HG02852 (cell line): ENCODE data around the gene PORCN.

Source experiments
- ATAC-seq: cut with Tn5 transposase; IDR thresholded peaks from one replicate; pipeline ENCODE4 v1.9.1; 2021; ENCODE audit warnings: mild to moderate bottlenecking, moderate library complexity; ENCODE audit not compliant: unreplicated experiment

PORCN gene

DNA sequence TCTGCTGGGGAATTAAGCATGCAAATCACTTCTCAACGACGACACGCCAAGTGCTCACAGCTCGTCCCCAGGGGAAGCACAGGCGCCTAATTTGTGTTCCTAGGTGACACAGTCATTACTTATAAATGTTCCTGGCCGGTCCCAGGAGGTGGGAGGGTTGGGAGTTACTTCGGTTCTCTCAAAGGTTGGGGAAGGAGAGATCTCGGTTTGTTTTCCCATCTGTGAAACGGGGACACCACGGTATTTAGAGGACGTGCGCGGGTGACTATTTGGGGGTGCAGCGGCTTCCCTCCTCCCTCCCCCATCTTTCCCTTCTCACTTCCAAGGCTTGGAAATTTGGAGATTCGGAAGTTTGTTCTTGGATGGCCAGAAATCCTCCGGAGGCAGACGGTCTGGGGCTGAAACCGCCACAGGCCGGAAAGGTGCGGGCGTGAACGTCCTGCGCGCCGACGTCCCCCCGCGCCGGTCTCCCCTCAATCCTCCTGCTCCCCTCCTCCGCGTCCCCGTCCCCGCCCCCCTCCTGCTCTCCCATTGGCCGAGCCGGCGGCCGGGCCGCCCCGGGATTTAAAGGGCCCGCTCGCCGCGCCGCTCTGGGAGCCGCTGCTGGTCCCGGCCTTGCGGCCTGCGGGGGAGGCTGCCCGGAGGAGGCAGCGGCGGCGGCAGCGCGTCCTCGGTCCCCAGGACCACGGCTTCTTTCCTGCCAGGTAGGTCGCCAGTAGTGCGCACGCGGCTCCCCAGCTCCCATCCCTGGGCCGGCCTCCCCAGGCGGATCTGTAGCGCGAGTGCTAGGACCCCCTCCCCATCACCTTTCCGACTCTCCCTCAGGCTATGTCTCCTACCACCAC, at the start of gene PORCN:
TSS of gene PORCN (plus strand) at position 593 of the 845 bp plus-strand sequence. CDS start 829 bp downstream, outside the sequence.
- peak; percentile 77 for ATAC-seq

DNA sequence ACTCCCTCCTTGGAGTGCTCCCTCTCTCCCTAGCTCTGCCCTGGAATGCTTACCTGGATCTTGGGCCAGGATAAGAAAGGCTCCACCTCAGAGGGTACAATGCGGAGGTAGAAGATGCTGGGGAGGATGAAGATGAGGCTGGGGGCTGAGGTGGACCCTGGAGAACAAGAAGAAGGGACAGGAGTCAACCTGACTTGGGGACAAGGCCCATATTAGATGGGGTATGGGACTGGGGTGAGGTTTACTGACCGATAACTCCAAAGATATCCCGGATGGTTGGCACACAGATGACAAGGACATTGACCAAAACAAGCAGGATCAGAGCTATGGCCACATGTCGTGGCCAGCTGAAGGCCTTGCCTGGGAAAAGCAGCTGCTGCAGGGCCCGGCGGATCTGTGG, 49.3 kb upstream of the PORCN start:
- ATAC-seq, result no peak

GRCh38 chrX:48460031-48460430, 48.8 kb upstream of the PORCN start:
- no peak for ATAC-seq

- no peak for ATAC-seq
Observed at GRCh38 chrX:48460606-48461005, 48.2 kb upstream of the PORCN start.

- ATAC-seq, result no peak
Observed at GRCh38 chrX:48461830-48462229, 47.0 kb upstream of the PORCN start.

- no peak for ATAC-seq
Observed at GRCh38 chrX:48465336-48465933, 43.4 kb upstream of the PORCN start.

DNA sequence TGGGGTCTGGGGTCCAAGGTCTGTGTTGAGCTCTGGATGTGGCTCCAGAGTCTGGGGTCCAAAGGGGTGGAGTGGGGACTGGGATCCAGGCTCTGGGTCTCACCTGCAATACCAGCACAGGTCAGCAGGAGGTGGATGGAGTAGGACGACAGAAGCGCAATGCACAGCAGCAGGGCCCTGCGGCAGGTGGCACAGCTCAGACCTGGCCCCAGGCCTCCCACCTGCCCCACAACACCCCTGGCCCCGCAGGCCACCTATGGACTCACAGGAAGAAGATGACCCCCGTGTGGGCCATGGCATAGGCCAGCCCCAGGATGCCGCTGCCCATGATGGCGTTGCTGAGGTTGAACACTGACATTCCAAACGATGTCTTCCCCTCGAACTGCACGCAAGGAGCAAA, 42.1 kb upstream of the PORCN start:
- no peak for ATAC-seq

GRCh38 chrX:48467281-48467761, 41.5 kb upstream of the PORCN start:
- no peak for ATAC-seq

GRCh38 chrX:48468247-48468671, 40.5 kb upstream of the PORCN start:
- ATAC-seq, result no peak

- no peak for ATAC-seq
Observed at GRCh38 chrX:48468693-48469691, 39.8 kb upstream of the PORCN start.

DNA sequence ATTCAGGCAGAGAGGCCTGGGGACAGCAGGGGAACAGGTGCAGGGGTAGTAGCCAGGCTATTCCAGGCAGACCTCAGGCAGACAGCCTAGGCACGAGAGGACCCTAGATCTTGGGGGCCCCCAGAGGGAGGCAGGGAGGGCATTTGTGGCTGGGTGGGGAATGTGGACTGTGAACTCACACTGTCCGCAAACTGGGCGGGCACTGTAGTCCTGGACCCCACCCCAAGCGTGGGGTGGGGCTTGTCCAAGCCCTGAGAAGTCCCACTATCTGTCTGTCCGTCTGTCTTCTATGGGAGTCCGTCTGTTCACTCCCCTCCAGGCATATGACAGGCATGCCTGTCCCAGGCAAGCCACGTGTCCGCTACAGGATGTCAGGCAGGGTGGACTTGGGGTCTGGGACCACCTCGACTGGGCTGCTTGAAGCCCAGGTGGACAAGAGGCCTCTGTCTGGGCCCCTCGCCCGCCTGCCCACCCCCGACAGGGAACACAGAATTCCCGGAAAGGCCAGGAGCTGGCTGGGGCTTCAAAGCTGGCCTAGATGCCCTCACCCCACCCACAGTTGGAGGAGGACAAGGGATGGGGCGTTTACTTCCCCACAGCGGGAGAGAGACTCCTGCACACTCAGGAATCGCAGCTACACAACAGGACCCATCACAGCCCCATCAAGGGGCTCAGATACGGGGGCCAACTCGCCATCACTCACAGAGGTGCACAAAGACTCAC, 38.5 kb upstream of the PORCN start, which contains the start of gene SLC38A5:
TSS of gene SLC38A5 (minus strand) at position 151 of the 723 bp plus-strand sequence. CDS start 2,336 bp downstream, outside the sequence.
- no peak for ATAC-seq

- ATAC-seq, result no peak
Observed at GRCh38 chrX:48470833-48471118, 38.0 kb upstream of the PORCN start.

DNA sequence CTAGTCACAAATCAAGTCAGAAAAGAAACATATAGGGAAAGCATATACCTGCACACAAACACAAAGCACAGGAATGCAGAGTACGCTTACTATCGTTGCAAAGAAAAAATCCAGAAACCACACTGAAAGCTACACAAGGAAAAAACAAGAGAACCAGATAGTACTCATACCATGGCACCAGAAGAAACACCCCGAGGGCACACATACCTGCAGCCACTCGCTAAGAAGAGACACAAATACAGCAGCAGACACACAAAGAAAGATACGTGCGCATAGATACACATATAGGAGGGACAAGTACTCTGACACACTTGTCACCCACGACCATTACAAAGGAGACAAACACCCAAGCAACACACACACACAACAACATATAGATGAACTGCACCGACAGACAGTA, 37.3 kb upstream of the PORCN start:
- no peak for ATAC-seq

- ATAC-seq, result no peak
Observed at GRCh38 chrX:48472225-48472624, 36.6 kb upstream of the PORCN start.

DNA sequence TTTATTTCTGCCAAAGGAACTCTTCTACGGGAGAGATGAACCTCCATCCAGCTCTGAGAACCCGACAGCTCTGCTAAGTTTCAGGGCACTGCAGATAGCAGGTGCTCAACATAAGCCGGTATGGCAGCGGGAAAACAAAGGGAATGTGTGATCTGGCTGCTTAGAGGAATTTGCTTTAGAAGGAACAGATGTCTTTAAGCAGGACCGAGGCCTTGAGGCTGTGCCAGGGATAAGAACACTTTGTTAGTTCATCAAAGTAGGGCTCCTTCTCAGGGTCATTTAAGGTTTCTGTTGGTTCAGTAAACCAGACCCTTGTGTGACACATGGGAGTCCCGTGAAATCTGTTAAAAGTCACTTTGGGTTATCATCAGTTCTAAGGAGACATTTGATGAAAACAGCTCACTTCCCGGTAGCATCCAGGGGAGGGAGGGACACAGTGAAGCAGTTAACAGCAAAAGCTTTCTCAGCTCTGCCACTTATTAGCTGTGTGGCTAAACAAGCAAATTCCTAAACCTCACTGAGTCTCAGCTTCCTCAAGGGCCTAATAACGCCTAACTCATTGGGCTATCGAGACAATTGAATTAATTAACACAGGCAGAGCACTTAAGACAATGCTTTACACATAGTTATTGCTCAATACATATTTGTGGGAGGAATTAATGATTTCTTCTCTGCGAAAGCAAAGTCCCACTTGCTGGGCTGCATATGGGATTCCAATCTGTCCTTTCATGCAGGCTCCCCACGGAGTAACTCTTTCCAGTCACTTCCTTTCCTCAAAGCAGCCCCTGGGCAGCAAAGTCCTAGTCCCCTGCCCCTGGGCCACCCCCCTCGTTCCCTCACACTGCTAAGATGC, 35.7 kb upstream of the PORCN start:
- no peak for ATAC-seq

DNA sequence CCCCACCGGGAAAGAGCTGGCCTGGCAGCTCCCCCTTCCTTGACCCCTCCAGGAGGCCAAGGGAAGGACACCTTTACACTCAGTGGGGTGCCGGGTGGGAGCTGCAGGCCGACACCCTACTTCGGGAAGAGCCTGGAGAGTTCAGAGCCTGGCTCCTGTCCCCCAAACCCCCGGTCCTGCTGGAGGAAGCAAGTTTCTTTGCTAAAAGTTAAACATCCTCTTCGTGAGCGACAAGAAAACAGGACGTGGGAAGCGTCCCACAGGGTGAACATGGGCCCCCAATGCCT, 35.1 kb upstream of the PORCN start:
- ATAC-seq, result no peak

GRCh38 chrX:48474127-48474526, 34.7 kb upstream of the PORCN start:
- ATAC-seq, result no peak

- no peak for ATAC-seq
Observed at GRCh38 chrX:48474581-48474980, 34.2 kb upstream of the PORCN start.

GRCh38 chrX:48475296-48475695, 33.5 kb upstream of the PORCN start:
- ATAC-seq, result no peak
